SK-N-SH treated with all-trans-retinoic acid at 6 μM for 48 hours (cell line): ENCODE data around the gene NTSR1.

Experiments
- ATAC-seq: fragments of 200-7000 bp; cut with Tn5 transposase; 3 replicates; pipeline ENCODE4 v1.9.1; 2020; ENCODE audit warnings: mild to moderate bottlenecking, moderate library complexity
- ARNTL ChIP-seq: fragments of 450-650 bp; formaldehyde crosslinking; IDR thresholded peaks from 2 replicates; pipeline ENCODE4 v1.5.0; 2020; ENCODE audit warnings: low read depth, mild to moderate bottlenecking, moderate library complexity, borderline replicate concordance
- BACH2 ChIP-seq: fragments of 250-450 bp; sonication (Bioruptor Pico); IDR thresholded peaks from 2 replicates; pipeline ENCODE4 v1.9.0; 2021; ENCODE audit warnings: mild to moderate bottlenecking, borderline replicate concordance
- CSDC2 ChIP-seq: fragments of 250-450 bp; sonication (Bioruptor Pico); IDR thresholded peaks from 2 replicates; pipeline ENCODE4 v1.5.0; 2020; ENCODE audit warnings: mild to moderate bottlenecking, moderate library complexity
- ESRRG ChIP-seq: fragments of 250-450 bp; sonication (Bioruptor Pico); IDR thresholded peaks from 2 replicates; pipeline ENCODE4 v1.6.1; 2021; ENCODE audit warnings: mild to moderate bottlenecking
- ISL1 ChIP-seq: fragments of 250-450 bp; sonication (Bioruptor Pico); IDR thresholded peaks from 2 replicates; pipeline ENCODE4 v2.1.2; 2022; ENCODE audit warnings: mild to moderate bottlenecking, moderate library complexity
- OSR1 ChIP-seq: fragments of 250-450 bp; sonication (Bioruptor Pico); IDR thresholded peaks from 2 replicates; pipeline ENCODE4 v1.8.0; 2022; ENCODE audit warnings: moderate library complexity, mild to moderate bottlenecking, inconsistent platforms
- PPARA ChIP-seq: fragments of 250-450 bp; sonication (Bioruptor Pico); IDR thresholded peaks from 2 replicates; pipeline ENCODE4 v1.5.0; 2020; ENCODE audit warnings: mild to moderate bottlenecking, borderline replicate concordance
- RARB ChIP-seq: fragments of 250-450 bp; sonication (Bioruptor Pico); IDR thresholded peaks from 2 replicates; pipeline ENCODE4 v1.8.0; 2021; ENCODE audit warnings: mild to moderate bottlenecking, moderate library complexity
- TCF4 ChIP-seq: fragments of 250-450 bp; sonication (Bioruptor Pico); IDR thresholded peaks from 2 replicates; pipeline ENCODE4 v1.8.0; 2021; ENCODE audit warnings: mild to moderate bottlenecking, moderate library complexity, borderline replicate concordance
- TOX ChIP-seq: fragments of 250-450 bp; sonication (Bioruptor Pico); IDR thresholded peaks from 2 replicates; pipeline ENCODE4 v1.8.0; 2021; ENCODE audit warnings: mild to moderate bottlenecking, moderate library complexity, borderline replicate concordance
- ZC3H10 ChIP-seq: fragments of 250-450 bp; sonication (Bioruptor Pico); IDR thresholded peaks from 2 replicates; pipeline ENCODE4 v1.5.1; 2021; ENCODE audit warnings: mild to moderate bottlenecking, moderate library complexity
- ZFP30 ChIP-seq: fragments of 450-650 bp; formaldehyde crosslinking; IDR thresholded peaks from 2 replicates; pipeline ENCODE4 v1.5.0; 2022; ENCODE audit warnings: mild to moderate bottlenecking, moderate library complexity
- ZNF565 ChIP-seq: fragments of 450-650 bp; formaldehyde crosslinking; conservative IDR thresholded peaks from 2 replicates; pipeline ENCODE4 v1.5.0; 2020; ENCODE audit warnings: low read depth, mild to moderate bottlenecking, moderate library complexity
- ZNF70 ChIP-seq: fragments of 450-650 bp; formaldehyde crosslinking; IDR thresholded peaks from 2 replicates; pipeline ENCODE4 v1.5.0; 2020; ENCODE audit warnings: mild to moderate bottlenecking, moderate library complexity
- ZNF8 ChIP-seq: fragments of 450-650 bp; formaldehyde crosslinking; IDR thresholded peaks from 2 replicates; pipeline ENCODE4 v1.5.0; 2020; ENCODE audit warnings: mild to moderate bottlenecking, moderate library complexity
- TF ChIP-seq, protein P1 (sequence below): fragments of 250-450 bp; sonication (Bioruptor Pico); IDR thresholded peaks from 2 replicates; pipeline ENCODE4 v1.5.0; 2020; ENCODE audit warnings: mild to moderate bottlenecking, moderate library complexity
- TF ChIP-seq, protein P2 (sequence below): fragments of 250-450 bp; sonication (Bioruptor Pico); IDR thresholded peaks from 2 replicates; pipeline ENCODE4 v1.5.1; 2020; ENCODE audit warnings: low read depth, mild to moderate bottlenecking, moderate library complexity
- TF ChIP-seq, protein P3 (sequence below): fragments of 250-450 bp; sonication (Bioruptor Pico); IDR thresholded peaks from 2 replicates; pipeline ENCODE4 v1.8.0; 2020; ENCODE audit warnings: mild to moderate bottlenecking, moderate library complexity, borderline replicate concordance
- TF ChIP-seq, protein P4 (sequence below): fragments of 250-450 bp; sonication (Bioruptor Pico); IDR thresholded peaks from 2 replicates; pipeline ENCODE4 v1.5.1; 2021; ENCODE audit warnings: mild to moderate bottlenecking, moderate library complexity

The NTSR1 gene

DNA sequence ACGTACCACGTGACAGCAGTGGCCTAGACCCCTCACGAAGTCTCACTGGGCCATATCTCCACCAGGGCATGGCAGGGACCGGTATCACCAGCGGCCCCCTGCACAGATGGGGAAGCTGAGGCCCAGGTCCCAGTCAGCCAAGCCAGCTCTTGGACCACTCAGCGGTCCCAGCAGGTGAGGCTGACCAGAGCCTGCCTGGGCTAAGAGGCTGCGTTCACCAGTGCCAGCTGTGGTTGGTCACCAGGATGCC is 85.0 kb downstream of the NTSR1 start:
- ATAC-seq: no peak
- TF ChIP-seq ISL1 (CRISPR knock-in tag): no peak
- no peak for TF ChIP-seq CSDC2 (CRISPR knock-in tag)
- TF ChIP-seq PPARA (CRISPR knock-in tag): no peak
- no peak for TF ChIP-seq ZNF565 (CRISPR knock-in tag)
- TF ChIP-seq ARNTL (CRISPR knock-in tag): no peak
- no peak for TF ChIP-seq BACH2 (CRISPR knock-in tag)
- no peak for TF ChIP-seq ZFP30 (CRISPR knock-in tag)
- TF ChIP-seq, protein P1, sequence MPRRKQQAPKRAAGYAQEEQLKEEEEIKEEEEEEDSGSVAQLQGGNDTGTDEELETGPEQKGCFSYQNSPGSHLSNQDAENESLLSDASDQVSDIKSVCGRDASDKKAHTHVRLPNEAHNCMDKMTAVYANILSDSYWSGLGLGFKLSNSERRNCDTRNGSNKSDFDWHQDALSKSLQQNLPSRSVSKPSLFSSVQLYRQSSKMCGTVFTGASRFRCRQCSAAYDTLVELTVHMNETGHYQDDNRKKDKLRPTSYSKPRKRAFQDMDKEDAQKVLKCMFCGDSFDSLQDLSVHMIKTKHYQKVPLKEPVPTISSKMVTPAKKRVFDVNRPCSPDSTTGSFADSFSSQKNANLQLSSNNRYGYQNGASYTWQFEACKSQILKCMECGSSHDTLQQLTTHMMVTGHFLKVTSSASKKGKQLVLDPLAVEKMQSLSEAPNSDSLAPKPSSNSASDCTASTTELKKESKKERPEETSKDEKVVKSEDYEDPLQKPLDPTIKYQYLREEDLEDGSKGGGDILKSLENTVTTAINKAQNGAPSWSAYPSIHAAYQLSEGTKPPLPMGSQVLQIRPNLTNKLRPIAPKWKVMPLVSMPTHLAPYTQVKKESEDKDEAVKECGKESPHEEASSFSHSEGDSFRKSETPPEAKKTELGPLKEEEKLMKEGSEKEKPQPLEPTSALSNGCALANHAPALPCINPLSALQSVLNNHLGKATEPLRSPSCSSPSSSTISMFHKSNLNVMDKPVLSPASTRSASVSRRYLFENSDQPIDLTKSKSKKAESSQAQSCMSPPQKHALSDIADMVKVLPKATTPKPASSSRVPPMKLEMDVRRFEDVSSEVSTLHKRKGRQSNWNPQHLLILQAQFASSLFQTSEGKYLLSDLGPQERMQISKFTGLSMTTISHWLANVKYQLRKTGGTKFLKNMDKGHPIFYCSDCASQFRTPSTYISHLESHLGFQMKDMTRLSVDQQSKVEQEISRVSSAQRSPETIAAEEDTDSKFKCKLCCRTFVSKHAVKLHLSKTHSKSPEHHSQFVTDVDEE (CRISPR knock-in tag): no peak
- TF ChIP-seq ESRRG: no peak
- no peak for TF ChIP-seq ZNF8 (CRISPR knock-in tag)

DNA sequence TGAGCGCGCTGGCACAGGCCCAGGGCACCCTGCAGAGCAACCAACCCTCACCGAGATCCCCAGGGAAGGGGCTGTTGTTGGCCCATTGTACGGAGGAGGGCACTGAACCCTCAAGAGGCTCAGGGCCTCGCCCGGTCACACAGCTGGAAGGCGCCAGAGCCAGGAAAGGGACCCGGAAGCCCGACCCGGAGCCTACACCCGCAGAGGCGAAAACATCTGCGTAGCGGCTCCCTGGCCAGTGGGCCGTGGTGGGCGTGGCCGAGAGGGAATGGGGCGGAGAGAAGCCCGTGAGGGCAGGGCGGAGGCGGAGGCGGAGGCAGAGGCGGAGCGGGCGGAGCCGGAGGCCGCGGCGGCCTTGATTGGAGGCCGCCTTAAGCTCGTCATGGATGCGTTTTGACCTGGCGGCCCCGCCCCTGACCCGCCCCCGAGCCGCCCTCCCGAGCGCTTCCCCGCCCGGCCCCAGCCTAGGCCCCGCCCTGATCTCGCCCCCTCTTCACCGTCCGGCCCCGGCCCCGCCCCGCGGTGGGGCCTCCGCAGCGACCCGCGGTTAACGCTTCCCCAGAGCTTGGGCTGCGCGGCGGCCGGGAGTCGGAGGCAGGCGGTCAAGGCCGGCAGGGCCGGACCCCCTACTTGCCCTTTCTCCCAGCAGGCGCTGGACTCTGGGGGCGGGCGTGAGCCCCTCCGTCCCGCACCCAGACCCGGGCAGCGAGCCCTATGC is 85.5 kb downstream of the NTSR1 start:
- peak; percentile 86 for ATAC-seq
- no peak for TF ChIP-seq ESRRG
- no peak for TF ChIP-seq RARB (CRISPR knock-in tag)
- TF ChIP-seq ZNF565 (CRISPR knock-in tag): no peak
- TF ChIP-seq, protein P2, sequence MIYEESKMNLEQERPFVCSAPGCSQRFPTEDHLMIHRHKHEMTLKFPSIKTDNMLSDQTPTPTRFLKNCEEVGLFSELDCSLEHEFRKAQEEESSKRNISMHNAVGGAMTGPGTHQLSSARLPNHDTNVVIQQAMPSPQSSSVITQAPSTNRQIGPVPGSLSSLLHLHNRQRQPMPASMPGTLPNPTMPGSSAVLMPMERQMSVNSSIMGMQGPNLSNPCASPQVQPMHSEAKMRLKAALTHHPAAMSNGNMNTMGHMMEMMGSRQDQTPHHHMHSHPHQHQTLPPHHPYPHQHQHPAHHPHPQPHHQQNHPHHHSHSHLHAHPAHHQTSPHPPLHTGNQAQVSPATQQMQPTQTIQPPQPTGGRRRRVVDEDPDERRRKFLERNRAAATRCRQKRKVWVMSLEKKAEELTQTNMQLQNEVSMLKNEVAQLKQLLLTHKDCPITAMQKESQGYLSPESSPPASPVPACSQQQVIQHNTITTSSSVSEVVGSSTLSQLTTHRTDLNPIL: no peak
- peak; percentile 27; the same call in 1 of the 2 replicates for TF ChIP-seq TCF4 (CRISPR knock-in tag)
- TF ChIP-seq, protein P1 (CRISPR knock-in tag): no peak

DNA sequence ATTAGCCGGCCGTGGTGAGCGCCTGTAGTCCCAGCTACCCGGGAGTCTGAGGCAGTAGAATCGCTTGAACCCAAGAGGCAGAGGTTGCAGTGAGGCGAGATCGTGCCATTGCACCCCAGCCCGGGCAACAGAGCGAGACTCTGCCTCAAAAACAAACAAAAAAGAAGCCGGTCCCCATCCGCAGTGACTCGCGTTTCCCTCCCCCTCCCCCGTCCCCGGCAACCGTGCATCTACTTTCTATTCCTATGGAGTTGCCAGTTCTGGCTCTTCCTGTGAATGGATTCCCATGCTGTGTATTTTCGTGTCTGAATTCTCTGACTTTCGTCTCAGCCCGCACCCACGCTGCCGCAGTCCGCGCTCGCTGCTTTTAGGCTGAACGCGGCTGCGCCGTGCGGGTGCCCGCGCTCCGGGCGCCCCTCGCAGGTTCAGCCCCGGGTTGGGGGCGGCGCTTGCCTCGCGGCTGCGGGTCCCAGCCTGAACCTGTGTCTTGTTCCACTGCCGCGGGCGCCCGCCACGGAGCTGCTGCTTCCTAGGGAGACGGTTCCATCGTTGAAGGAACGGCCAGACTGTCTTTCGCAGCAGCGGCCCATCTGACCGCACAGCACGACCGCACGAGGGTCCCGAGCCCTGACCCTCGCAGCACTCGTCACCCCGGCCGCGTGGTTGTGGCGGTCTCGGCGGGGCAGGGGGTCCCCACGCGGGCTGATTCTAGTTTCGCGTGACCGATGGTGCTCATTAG is 86.6 kb downstream of the NTSR1 start:
- peak; percentile 42 for ATAC-seq
- no peak for TF ChIP-seq RARB (CRISPR knock-in tag)
- TF ChIP-seq, protein P3, sequence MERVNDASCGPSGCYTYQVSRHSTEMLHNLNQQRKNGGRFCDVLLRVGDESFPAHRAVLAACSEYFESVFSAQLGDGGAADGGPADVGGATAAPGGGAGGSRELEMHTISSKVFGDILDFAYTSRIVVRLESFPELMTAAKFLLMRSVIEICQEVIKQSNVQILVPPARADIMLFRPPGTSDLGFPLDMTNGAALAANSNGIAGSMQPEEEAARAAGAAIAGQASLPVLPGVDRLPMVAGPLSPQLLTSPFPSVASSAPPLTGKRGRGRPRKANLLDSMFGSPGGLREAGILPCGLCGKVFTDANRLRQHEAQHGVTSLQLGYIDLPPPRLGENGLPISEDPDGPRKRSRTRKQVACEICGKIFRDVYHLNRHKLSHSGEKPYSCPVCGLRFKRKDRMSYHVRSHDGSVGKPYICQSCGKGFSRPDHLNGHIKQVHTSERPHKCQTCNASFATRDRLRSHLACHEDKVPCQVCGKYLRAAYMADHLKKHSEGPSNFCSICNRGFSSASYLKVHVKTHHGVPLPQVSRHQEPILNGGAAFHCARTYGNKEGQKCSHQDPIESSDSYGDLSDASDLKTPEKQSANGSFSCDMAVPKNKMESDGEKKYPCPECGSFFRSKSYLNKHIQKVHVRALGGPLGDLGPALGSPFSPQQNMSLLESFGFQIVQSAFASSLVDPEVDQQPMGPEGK (CRISPR knock-in tag): no peak
- no peak for TF ChIP-seq ZNF70
- no peak for TF ChIP-seq TOX
- no peak for TF ChIP-seq ESRRG

DNA sequence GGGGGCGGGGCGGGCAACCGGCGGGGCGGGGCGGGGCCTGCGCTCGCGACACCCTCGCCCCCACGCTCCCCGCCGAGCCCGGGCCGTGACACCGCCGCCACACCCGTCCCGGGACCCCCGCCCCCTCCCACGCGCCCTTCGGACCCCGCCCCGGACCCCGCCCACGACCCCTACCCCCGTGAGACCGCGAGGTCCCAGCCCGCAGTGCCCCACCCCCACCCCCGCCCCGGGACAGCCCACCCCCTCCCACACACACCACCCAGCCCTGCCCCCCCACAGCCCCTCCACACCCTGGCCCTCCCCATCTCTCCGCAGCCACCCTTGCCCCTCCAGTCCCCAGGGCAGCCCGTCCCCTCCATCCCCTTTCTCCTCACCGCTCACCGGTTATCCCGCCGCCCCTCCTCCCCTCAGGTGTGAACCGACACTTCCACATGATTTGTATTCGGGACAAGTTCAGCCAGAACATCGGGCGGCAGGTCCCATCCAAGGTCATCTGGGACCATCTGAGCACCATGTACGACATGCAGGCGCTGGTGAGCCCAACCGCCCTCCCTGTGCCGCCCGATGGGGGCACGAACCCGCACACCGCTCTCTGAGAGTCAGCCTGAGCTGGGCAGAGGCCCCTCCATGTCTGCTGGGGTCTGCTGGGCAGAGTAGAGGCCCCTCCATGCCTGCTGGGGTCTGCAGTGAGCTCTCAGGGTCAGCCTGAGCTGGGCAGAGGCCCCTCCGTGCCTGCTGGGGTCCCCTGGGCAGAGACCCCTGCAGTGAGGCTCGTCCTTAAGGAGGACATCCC is 88.3 kb downstream of the NTSR1 start:
- ATAC-seq: no peak
- TF ChIP-seq CSDC2 (CRISPR knock-in tag) (no peak), PPARA (CRISPR knock-in tag) (no peak), ARNTL (CRISPR knock-in tag) (no peak), OSR1 (no peak), RARB (CRISPR knock-in tag) (no peak), ZC3H10 (no peak), TCF4 (CRISPR knock-in tag) (no peak), ZNF70 (no peak)
- TF ChIP-seq, protein P4, sequence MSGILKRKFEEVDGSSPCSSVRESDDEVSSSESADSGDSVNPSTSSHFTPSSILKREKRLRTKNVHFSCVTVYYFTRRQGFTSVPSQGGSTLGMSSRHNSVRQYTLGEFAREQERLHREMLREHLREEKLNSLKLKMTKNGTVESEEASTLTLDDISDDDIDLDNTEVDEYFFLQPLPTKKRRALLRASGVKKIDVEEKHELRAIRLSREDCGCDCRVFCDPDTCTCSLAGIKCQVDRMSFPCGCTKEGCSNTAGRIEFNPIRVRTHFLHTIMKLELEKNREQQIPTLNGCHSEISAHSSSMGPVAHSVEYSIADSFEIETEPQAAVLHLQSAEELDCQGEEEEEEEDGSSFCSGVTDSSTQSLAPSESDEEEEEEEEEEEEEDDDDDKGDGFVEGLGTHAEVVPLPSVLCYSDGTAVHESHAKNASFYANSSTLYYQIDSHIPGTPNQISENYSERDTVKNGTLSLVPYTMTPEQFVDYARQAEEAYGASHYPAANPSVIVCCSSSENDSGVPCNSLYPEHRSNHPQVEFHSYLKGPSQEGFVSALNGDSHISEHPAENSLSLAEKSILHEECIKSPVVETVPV (CRISPR knock-in tag): no peak
- TF ChIP-seq, protein P3 (CRISPR knock-in tag): no peak
- TF ChIP-seq, protein P2: no peak
